OCI-LY1 (cell line): ENCODE measurements around the gene SLC3A2.

Experiments
- H2AFZ ChIP-seq: fragments of 200-600 bp; sonication (generic), shearing (Covaris generic); 2 replicates; pipeline ENCODE4 v1.6.0; 2014; ENCODE audit warnings: antibody characterized with exemption, mild to moderate bottlenecking, low read length
- H3F3A ChIP-seq: fragments of 200-600 bp; sonication (generic), shearing (Covaris generic); 2 replicates; pipeline ENCODE4 v1.6.0; 2014; ENCODE audit warnings: mild to moderate bottlenecking, antibody characterized with exemption, low read length, moderate library complexity; ENCODE audit not compliant: insufficient read depth
- H3K27ac ChIP-seq: fragments of 200-600 bp; sonication (generic); 2 replicates; pipeline ENCODE4 v1.5.1; 2014; ENCODE audit warnings: low read length, mixed run types, mild to moderate bottlenecking, low read depth; ENCODE audit not compliant: poor library complexity, severe bottlenecking
- H3K27me3 ChIP-seq: fragments of 200-600 bp; sonication (generic); 2 replicates; pipeline ENCODE4 v1.6.0; 2014; ENCODE audit warnings: antibody characterized with exemption, mild to moderate bottlenecking, low read length, moderate library complexity; ENCODE audit not compliant: insufficient read depth
- H3K36me3 ChIP-seq: fragments of 200-600 bp; sonication (generic); 2 replicates; pipeline ENCODE4 v1.6.1; 2014; ENCODE audit warnings: mild to moderate bottlenecking, antibody characterized with exemption, low read length, moderate library complexity, mixed read lengths; ENCODE audit not compliant: insufficient read depth
- H3K4me1 ChIP-seq: fragments of 200-600 bp; sonication (generic); 2 replicates; pipeline ENCODE4 v1.5.1; 2014; ENCODE audit warnings: mild to moderate bottlenecking, low read length, moderate library complexity; ENCODE audit not compliant: insufficient read depth, severe bottlenecking
- H3K4me2 ChIP-seq: fragments of 200-600 bp; sonication (generic), shearing (Covaris generic); 2 replicates; pipeline ENCODE4 v1.6.1; 2014; ENCODE audit warnings: low read length
- H3K4me3 ChIP-seq: fragments of 200-600 bp; sonication (generic); 2 replicates; pipeline ENCODE4 v1.5.1; 2014; ENCODE audit warnings: low read length, low read depth, mild to moderate bottlenecking, mixed read lengths; ENCODE audit not compliant: poor library complexity, severe bottlenecking
- H3K79me2 ChIP-seq: fragments of 200-600 bp; shearing (Covaris generic); 2 replicates; pipeline ENCODE4 v1.6.1; 2016; ENCODE audit warnings: mixed run types, low read length, mixed read lengths; ENCODE audit not compliant: insufficient read depth
- H3K9ac ChIP-seq: fragments of 200-600 bp; sonication (generic), shearing (Covaris generic); 2 replicates; pipeline ENCODE4 v1.6.1; 2014; ENCODE audit warnings: mild to moderate bottlenecking, low read length, mixed read lengths
- H3K9me2 ChIP-seq: fragments of 200-600 bp; sonication (generic), shearing (Covaris generic); 2 replicates; pipeline ENCODE4 v1.6.1; 2014; ENCODE audit warnings: low read depth, mild to moderate bottlenecking, low read length, mixed read lengths
- H3K9me3 ChIP-seq: fragments of 200-600 bp; shearing (Covaris generic); 2 replicates; pipeline ENCODE4 v1.6.1; 2014; ENCODE audit warnings: low read length, mixed read lengths
- H4K20me1 ChIP-seq: fragments of 200-600 bp; sonication (generic), shearing (Covaris generic); 2 replicates; pipeline ENCODE4 v1.6.0; 2016; ENCODE audit warnings: mild to moderate bottlenecking, low read length; ENCODE audit not compliant: insufficient read depth
- CTCF ChIP-seq: fragments of 200-600 bp; sonication (generic), shearing (Covaris generic); IDR thresholded peaks from 2 replicates; pipeline ENCODE4 v1.5.1; 2017; ENCODE audit warnings: mild to moderate bottlenecking, antibody characterized with exemption, low read length, moderate library complexity, mixed read lengths
- EZH2 ChIP-seq: fragments of 200-600 bp; sonication (generic), shearing (Covaris generic); IDR thresholded peaks from 2 replicates; pipeline ENCODE4 v1.8.0; 2017; ENCODE audit warnings: borderline replicate concordance, mixed run types, mild to moderate bottlenecking, antibody characterized with exemption, low read length, moderate library complexity, mixed read lengths

Gene SLC3A2

GRCh38 chr11:62931499-62932278 is 51.0 kb downstream of the SLC3A2 start:
- no peaks in the 10 kb centered on the region for H3K9me2 ChIP-seq
- H3K9me3 ChIP-seq, result no peaks in the 10 kb centered on the region
- H3K9ac ChIP-seq, result no peak overlapping the region
- H3K4me2 ChIP-seq, result no peak overlapping the region
- peaks cover 4% of the 10 kb centered on the region for H3K27me3 ChIP-seq
- H3K4me3 ChIP-seq, result no peak overlapping the region
- H3F3A ChIP-seq, result no peaks in the 10 kb centered on the region
- TF ChIP-seq CTCF (no peak), EZH2 (no peak)
- H3K27ac ChIP-seq, result no peak overlapping the region
- no peaks in the 10 kb centered on the region for H3K36me3 ChIP-seq
- no peaks in the 10 kb centered on the region for H3K79me2 ChIP-seq
- H2AFZ ChIP-seq, result no peak overlapping the region
- H3K4me1 ChIP-seq, result no peaks in the 10 kb centered on the region
- no peaks in the 10 kb centered on the region for H4K20me1 ChIP-seq

- no peaks in the 10 kb centered on the region for H3K79me2 ChIP-seq
Measured at GRCh38 chr11:62933285-62933684, 52.6 kb downstream of the SLC3A2 start.

DNA sequence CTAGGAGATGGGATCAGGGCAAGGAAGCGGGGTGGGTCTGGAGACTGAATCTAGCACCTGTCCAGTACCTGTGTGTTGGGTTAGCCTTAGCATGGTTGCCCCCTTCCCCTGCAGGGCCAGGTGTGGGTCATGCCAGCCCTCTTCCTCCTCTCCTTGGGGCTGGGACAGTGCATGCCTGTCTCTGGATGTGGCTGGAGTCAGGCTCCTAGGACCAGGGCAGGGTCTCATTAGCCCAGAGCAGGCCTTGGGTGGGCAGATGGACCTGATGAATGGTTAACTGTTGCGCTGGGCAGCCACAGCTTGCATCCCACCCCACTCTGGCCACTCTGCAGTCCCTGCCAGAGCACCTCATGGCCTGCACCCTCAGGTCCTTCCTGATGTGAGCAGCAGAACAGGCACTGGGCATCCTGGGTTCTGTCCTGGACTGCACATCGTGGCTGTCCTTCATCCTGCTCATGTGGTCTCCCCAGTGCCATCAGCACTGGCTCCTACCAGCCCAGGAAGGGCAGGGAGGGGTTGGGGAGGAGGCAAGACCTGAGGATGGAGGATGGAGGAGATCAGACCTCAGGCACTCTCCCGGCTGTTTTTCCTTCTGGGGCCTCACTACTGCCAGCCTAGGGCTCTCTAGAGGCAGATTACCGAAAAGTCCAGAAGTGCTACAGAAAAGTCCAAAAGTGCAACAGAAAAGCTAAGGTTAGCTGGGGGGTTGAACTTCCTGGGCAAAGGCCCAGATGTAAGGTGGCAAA is 53.2 kb downstream of the SLC3A2 start:
- Histone ChIP-seq H3K4me3 (no peak overlapping the region), H3K4me2 (no peak overlapping the region), H3K9me2 (no peaks in the 10 kb centered on the region), H3K79me2 (no peaks in the 10 kb centered on the region), H3F3A (no peaks in the 10 kb centered on the region), H3K9me3 (no peaks in the 10 kb centered on the region), H2AFZ (no peak overlapping the region), H3K9ac (no peak overlapping the region), H3K27ac (no peak overlapping the region), H4K20me1 (no peaks in the 10 kb centered on the region), H3K27me3 (peaks cover 4% of the 10 kb centered on the region), H3K36me3 (no peaks in the 10 kb centered on the region), H3K4me1 (no peaks in the 10 kb centered on the region)
- no peak for TF ChIP-seq CTCF
- no peak for TF ChIP-seq EZH2

More at GRCh38 chr11:62933285-62933684, 52.6 kb downstream of the SLC3A2 start:
- no peak overlapping the region for H2AFZ ChIP-seq
- no peaks in the 10 kb centered on the region for H3K36me3 ChIP-seq
- no peak overlapping the region for H3K27ac ChIP-seq
- peaks cover 4% of the 10 kb centered on the region for H3K27me3 ChIP-seq
- H3K4me1 ChIP-seq, result no peaks in the 10 kb centered on the region
- no peak overlapping the region for H3K4me2 ChIP-seq
- no peaks in the 10 kb centered on the region for H3K9me2 ChIP-seq
- no peak overlapping the region for H3K4me3 ChIP-seq
- H3F3A ChIP-seq, result no peaks in the 10 kb centered on the region
- H3K9me3 ChIP-seq, result no peaks in the 10 kb centered on the region
- H4K20me1 ChIP-seq, result no peaks in the 10 kb centered on the region
- no peak overlapping the region for H3K9ac ChIP-seq
- TF ChIP-seq CTCF (no peak), EZH2 (no peak)
